Measurements from ENCODE around the gene FFAR1.

GRCh38 chr19:35368378-35368777 lies 20.7 kb downstream of the FFAR1 start:
- TF ChIP-seq CTCF (IDR thresholded peaks at IDR 0.05; ENCODE audit: poor library complexity) = no peak
- TF ChIP-seq EZH2phosphoT487 (IDR thresholded peaks at IDR 0.05; ENCODE audit: low read depth, severe bottlenecking, unreplicated experiment) = no peak
- TF ChIP-seq EZH2 (IDR thresholded peaks at IDR 0.05; ENCODE audit: borderline replicate concordance) = no peak

All from hepatocyte (in vitro differentiated cells).